ENCODE data around the gene GNPTAB. TPM values are rescaled to one million over a fixed set of nuclear protein-coding genes. Genes with fewer than 3 reads are reported as not detected.

GNPTAB gene
- total RNA-seq, 2 donors from 2014 or later, result 27.8 to 30.5 TPM

DNA sequence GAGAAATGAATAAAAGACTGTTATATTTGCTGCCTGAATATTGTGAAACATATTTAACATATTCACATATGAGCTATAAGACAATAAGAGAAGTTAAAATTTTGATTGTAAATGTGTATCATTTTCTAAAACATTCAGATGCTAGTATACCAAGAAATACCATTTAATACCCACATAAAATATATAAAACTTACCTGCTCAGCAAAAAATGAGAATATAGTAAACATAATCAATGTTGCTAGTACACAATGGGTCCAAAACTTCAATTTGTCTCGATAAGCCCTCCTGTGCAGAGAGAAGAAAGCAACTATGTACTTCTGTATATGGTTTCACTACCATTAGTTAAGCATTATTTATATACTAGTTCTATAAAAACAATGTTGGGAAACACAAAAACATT is 81.9 kb downstream of the GNPTAB start:
- 67% methylated on average over 1 of the region's 1 CpG; no CpG with 5 or more reads in 1 of the 2 experiments for WGBS, 2 experiments (ENCODE audit: insufficient coverage in 1 of 2, insufficient read length in 1 of 2)

DNA sequence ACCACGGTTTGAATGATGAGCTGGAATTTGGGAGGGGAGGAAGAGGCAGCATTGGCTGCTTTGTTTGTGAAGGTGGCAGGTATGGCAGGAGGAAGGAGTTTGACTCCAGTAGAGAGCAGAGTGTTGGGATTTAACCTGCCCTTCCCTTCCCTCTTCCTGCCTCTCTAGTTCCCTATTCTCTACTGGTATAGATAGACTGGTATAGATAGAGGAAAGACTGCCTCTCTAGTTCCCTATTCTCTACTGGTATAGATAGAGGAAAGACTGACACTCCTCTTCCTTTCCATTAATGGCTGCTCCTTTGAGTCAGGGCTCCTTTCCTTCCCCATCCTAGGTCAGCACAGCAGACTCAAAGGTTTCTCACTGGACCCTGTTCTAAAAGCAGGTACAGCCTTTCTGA is 83.1 kb downstream of the GNPTAB start:
- peaks cover 8% of the 10 kb centered on the region for H3K36me3 Mint-ChIP-seq (ENCODE audit: low read depth)
- no peak overlapping the region for H3K27ac Mint-ChIP-seq
- Histone ChIP-seq H3K27me3 (ENCODE audit: control insufficient read depth, insufficient read depth, low read length, poor library complexity, severe bottlenecking) (no peaks in the 10 kb centered on the region), H3K36me3 (ENCODE audit: control insufficient read depth, insufficient read depth, low read length) (peaks cover 26% of the 10 kb centered on the region), H3K9me3 (ENCODE audit: control insufficient read depth, low read length) (no peaks in the 10 kb centered on the region), H3K4me3 (ENCODE audit: low read length) (no peak overlapping the region), H3K27ac (ENCODE audit: low read depth, low read length) (no peak overlapping the region), H3K4me1 (ENCODE audit: control insufficient read depth, insufficient read depth, low read length) (no peaks in the 10 kb centered on the region), H3K9ac (ENCODE audit: extremely low read depth, low read length, poor library complexity, severe bottlenecking) (no peak overlapping the region)
- H3K4me1 Mint-ChIP-seq, result no peaks in the 10 kb centered on the region
- 80% methylated on average over 1 of the region's 1 CpG; no CpG with 5 or more reads in 1 of the 2 experiments for WGBS, 2 experiments (ENCODE audit: insufficient coverage in 1 of 2, insufficient read length in 1 of 2)
- H3K27me3 Mint-ChIP-seq (ENCODE audit: insufficient read depth), result no peaks in the 10 kb centered on the region
- H3K4me3 Mint-ChIP-seq, result no peak overlapping the region
- TF ChIP-seq, protein P1, sequence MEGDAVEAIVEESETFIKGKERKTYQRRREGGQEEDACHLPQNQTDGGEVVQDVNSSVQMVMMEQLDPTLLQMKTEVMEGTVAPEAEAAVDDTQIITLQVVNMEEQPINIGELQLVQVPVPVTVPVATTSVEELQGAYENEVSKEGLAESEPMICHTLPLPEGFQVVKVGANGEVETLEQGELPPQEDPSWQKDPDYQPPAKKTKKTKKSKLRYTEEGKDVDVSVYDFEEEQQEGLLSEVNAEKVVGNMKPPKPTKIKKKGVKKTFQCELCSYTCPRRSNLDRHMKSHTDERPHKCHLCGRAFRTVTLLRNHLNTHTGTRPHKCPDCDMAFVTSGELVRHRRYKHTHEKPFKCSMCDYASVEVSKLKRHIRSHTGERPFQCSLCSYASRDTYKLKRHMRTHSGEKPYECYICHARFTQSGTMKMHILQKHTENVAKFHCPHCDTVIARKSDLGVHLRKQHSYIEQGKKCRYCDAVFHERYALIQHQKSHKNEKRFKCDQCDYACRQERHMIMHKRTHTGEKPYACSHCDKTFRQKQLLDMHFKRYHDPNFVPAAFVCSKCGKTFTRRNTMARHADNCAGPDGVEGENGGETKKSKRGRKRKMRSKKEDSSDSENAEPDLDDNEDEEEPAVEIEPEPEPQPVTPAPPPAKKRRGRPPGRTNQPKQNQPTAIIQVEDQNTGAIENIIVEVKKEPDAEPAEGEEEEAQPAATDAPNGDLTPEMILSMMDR (conservative IDR thresholded peaks at IDR 0.05), result no peak
- no peak for DNase-seq
- H3K9me3 Mint-ChIP-seq, result no peaks in the 10 kb centered on the region

More for the DNA sequence above, 81.9 kb downstream of the GNPTAB start:
- Histone ChIP-seq H3K27me3 (ENCODE audit: control insufficient read depth, insufficient read depth, low read length, poor library complexity, severe bottlenecking) (no peaks in the 10 kb centered on the region), H3K9me3 (ENCODE audit: control insufficient read depth, low read length) (no peaks in the 10 kb centered on the region), H3K9ac (ENCODE audit: extremely low read depth, low read length, poor library complexity, severe bottlenecking) (no peak overlapping the region), H3K4me1 (ENCODE audit: control insufficient read depth, insufficient read depth, low read length) (no peaks in the 10 kb centered on the region), H3K36me3 (ENCODE audit: control insufficient read depth, insufficient read depth, low read length) (peaks cover 26% of the 10 kb centered on the region), H3K27ac (ENCODE audit: low read depth, low read length) (no peak overlapping the region), H3K4me3 (ENCODE audit: low read length) (no peak overlapping the region)
- H3K36me3 Mint-ChIP-seq (ENCODE audit: low read depth), result peaks cover 13% of the 10 kb centered on the region
- no peaks in the 10 kb centered on the region for H3K4me1 Mint-ChIP-seq
- no peak for DNase-seq
- H3K4me3 Mint-ChIP-seq, result no peak overlapping the region
- H3K27ac Mint-ChIP-seq, result no peak overlapping the region
- no peaks in the 10 kb centered on the region for H3K9me3 Mint-ChIP-seq
- TF ChIP-seq, protein P1 (conservative IDR thresholded peaks at IDR 0.05), result no peak
- no peaks in the 10 kb centered on the region for H3K27me3 Mint-ChIP-seq (ENCODE audit: insufficient read depth)

DNA sequence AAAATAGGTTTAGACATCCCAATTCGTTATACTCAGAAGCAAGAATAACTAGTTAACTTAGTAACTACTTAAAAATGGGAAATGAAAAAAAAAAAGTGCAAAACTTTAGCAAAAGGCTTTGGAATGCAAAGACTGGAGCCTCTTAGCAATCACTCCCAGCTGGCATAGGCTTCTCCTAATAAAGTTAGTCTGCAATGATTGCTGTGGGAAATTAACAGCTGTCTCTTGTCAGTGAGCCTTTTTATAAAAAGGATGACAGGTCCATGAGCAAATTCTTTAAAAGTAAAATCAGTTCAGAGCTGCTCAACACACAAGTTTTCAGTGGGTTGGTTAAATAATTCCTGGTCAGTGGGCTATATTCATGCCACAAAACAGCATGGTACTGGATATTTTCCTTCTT is 84.1 kb downstream of the GNPTAB start:
- no peaks in the 10 kb centered on the region for H3K27me3 Mint-ChIP-seq (ENCODE audit: insufficient read depth)
- no peak overlapping the region for H3K4me3 Mint-ChIP-seq
- Histone ChIP-seq H3K9me3 (ENCODE audit: control insufficient read depth, low read length) (no peaks in the 10 kb centered on the region), H3K27ac (ENCODE audit: low read depth, low read length) (no peak overlapping the region), H3K4me1 (ENCODE audit: control insufficient read depth, insufficient read depth, low read length) (no peaks in the 10 kb centered on the region), H3K27me3 (ENCODE audit: control insufficient read depth, insufficient read depth, low read length, poor library complexity, severe bottlenecking) (no peaks in the 10 kb centered on the region), H3K36me3 (ENCODE audit: control insufficient read depth, insufficient read depth, low read length) (peaks cover 24% of the 10 kb centered on the region), H3K9ac (ENCODE audit: extremely low read depth, low read length, poor library complexity, severe bottlenecking) (no peak overlapping the region), H3K4me3 (ENCODE audit: low read length) (no peak overlapping the region)
- WGBS, 2 experiments (ENCODE audit: insufficient coverage in 1 of 2, insufficient read length in 1 of 2), result no CpG with 5 or more reads among the region's 1 CpG
- TF ChIP-seq, protein P1 (conservative IDR thresholded peaks at IDR 0.05), result no peak
- H3K36me3 Mint-ChIP-seq (ENCODE audit: low read depth), result peaks cover 5% of the 10 kb centered on the region
- no peaks in the 10 kb centered on the region for H3K9me3 Mint-ChIP-seq
- no peak for DNase-seq
- H3K4me1 Mint-ChIP-seq, result no peaks in the 10 kb centered on the region
- no peak overlapping the region for H3K27ac Mint-ChIP-seq

All from endodermal cell (in vitro differentiated cells).